Stimulated activated CD8-positive, alpha-beta memory T cell treated with anti-CD3 and anti-CD28 coated beads, Interleukin-12 subunit alpha, Interleukin-12 subunit beta, amount 100 ng/mL, for 1 hour (primary cell): ENCODE data around the gene EREG.

ENCODE experiments used
- DNase-seq: peaks from one replicate; pipeline ENCODE4 v3.0.0-alpha.2; 2020; ENCODE audit warnings: low read depth

Gene EREG

DNA sequence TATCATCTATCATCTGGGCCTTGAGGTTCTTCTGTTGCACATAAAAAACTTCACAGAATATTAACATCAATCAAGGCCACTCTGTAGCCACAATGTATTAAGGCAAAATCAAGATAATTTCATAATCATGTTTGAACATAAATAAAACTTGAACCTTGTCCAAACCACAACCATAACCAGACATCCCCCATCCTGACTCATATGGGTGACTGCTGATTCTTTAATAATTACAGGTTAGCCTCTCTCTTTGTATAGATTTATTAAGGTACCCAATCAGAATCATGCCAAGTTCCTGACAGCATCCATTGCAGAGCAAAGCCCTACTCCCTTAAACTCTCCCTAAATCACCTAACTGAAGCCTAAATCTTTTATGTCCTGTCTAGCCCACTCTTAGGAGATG, 63.3 kb downstream of the EREG start:
- no peak for DNase-seq

DNA sequence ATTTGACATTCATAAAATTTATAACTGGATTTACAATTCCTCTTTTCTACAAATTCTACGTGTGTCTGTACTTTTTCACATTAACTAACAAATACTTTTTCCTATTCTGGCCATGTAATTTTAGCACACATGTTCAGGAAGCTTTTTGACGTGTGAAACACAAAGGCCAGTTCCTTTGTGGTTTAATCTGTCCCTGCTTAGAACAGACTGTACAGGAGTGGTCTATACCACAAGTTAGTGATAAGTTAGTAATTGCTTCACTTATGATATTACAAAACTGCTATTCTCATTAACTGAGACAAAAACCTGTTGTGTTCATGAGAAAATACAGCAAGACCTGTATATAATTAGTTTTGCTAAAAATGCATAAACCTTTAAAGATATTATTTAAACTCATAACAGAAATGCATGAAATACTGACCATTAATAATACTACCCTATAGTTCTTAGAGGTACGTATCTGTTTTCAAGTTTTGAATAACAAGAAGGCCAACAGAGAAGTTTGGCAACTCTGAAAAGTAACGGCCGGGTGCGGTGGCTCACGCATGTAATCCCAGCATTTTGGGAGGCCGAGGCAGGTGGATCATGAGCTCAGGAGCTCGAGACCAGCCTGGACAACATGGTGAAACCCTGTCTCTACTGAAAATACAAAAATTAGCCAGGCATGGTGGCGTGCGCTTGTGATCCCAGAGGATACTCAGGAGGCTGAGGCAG, 66.3 kb downstream of the EREG start:
- DNase-seq = no peak

DNA sequence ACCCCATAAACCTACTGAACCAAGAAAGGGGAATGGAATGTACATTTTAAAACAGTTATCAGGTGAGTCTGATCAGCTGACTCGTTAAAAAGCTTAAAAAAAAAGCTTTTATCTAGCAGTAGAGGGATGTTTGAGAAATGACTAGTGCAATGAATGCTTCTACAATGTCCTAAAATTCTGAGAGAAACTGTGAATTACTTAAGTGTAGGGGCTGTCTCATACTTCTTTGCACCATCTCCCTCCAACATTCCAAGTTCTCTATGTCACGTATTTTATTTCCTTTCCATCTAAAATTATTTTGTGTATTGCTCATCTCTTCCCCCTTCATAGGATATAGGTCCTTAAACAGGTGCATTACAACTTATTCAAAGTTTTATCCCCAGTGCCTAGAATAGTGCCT, 68.1 kb downstream of the EREG start:
- DNase-seq = no peak

DNA sequence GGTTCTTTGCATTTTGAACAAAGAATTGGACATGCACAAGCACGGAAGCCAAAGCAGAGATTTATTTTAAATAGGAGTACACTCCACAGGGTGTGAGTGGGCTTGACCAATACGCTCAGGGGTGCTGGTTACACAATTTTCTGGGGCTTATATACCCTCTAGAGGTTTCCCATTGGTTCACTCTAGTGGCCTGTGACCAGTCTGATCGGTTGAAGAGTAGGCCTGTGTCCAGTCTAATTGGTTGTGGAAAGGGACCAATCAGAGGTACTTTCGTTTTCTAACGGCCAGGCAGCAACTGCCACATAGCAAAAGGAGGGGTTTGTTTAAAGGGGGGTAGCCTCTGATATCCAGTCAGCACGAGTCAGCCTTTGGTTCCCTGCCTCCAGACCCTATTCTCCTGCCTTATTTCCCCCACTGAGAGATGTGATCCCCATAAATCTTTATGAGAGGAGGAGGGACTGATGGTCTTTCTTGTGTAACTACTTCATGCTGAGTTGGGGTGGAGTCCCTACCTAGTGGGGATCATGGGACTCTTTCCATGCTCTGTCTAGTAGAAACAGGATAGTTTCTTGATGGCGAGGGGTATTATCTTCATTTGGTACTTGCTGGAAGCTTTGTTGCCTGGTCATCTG, 68.7 kb downstream of the EREG start:
- no peak for DNase-seq

DNA sequence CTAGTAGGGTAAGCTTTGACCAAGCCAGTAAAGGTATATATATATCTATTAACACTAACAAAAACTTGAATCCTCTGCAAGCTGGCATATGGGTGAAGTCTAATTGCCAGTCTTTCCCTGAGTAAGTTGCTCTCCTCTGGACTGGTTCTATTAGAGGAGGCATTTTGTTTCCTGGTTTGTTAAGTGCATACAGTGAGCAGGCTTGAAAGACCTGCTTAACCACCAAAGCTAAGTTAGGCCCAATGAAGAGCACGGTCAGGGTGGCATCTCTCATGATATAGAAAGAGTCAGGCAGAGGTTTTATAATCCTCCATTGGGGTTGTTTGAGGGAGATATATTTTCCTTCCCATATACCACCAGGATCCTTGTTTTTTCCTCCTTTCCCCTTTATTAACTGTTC, 70.4 kb downstream of the EREG start:
- DNase-seq = no peak

DNA sequence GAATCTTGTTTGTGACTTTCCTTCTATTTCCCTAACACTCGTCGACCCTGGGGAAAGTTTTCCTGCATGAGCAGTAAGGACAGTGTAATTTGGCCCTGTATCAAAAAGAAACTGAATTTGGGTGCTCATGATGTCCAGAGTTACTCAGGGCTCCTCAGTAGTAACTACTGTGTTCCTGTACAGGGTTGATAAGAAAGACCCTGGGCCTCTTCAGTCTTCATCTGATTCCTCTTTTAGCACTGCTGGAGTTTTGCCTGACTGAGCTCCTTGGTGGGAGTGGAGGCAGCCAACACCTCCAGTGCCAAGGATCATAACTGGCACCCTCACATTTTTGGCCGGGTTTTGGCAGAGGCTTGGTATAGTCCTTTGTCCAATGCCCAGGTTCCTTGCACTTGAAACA, 72.9 kb downstream of the EREG start:
- DNase-seq = no peak
